HG02623 (cell line): ENCODE data around the gene GRM8.

ENCODE experiments used
- ATAC-seq: cut with Tn5 transposase; IDR thresholded peaks from one replicate; pipeline ENCODE4 v1.9.1; 2021; ENCODE audit warnings: moderate library complexity; ENCODE audit not compliant: unreplicated experiment

The GRM8 gene

DNA sequence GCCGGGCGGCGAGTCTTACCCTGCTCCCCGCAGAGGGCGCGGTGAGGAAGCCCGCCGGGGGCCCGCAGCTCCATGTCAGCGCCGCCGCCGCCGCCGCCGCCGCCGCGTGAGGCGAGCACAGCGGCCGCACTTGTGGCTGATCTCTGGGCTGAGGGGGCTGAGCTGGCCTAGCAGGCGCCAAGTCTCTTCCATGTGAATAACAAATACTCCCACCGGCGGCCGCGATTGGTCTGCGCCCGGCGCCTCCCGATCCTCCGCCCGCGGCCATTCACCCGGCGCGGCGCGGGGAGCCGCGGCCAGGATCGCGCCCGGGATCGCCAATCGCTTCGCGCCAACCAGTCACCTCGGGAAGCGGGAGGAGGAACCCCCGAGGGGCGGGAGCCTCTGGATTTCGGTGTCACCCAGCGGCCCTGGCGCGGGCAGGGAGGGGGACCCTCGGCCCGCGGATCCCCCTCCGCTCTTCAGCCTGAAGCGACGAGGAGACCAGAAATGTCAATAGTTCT lies at the start of gene GRM8:
Gene GRM8 (minus strand): TSS at position 164 of the 503 bp plus-strand sequence.
- ATAC-seq, result peak; percentile 13

DNA sequence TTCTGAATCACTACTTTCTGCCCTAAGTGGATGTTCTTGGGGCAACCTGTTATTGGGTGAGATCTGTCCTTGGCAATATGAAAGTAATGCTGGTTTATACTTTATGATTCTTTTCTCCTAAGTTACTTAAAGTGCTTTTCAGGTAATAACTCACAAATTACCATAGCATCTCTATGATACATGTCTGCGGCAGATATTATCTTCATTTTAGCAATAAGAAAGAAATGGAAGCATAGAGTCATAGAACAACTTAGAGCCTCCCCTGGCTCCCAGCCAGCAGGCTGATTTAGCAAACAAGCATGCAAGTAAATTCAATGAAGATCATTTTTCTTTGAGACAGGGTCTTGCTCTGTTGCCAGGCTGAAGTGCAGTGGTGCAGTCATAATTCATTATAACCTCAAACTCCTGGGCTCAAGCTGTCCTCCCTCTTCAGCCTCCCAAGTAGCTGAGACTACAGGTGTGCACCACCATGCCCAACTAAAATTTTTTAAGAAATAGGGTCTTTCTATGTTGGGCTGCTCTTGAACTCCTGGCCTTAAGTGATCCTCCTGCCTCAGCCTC lies 38.1 kb upstream of the GRM8 start:
- no peak for ATAC-seq

DNA sequence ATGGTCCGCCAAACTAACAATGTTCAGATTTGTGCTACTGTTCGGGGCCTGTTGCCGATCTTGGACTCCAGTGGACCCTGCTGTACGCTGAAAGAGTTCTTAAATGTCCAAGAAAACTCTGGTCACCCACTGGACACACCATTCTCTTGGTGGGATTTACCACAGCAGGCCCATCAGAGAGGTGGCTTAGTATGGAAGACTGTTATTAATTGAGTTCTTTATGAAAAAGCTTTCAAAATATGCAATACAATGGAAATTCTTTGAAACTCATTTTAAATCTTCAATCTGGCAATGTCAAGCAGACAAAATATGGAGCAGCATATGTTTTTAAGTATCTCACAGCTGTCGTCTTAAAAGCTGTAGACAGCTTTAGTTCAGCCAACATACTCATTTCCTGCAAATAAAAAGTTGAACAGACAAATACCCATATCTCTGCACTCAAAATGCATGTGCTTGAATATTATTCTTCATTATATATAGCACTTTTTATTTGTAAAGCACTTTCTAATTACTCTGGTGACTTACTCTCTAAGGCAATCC lies 37.4 kb upstream of the GRM8 start:
- no peak for ATAC-seq

DNA sequence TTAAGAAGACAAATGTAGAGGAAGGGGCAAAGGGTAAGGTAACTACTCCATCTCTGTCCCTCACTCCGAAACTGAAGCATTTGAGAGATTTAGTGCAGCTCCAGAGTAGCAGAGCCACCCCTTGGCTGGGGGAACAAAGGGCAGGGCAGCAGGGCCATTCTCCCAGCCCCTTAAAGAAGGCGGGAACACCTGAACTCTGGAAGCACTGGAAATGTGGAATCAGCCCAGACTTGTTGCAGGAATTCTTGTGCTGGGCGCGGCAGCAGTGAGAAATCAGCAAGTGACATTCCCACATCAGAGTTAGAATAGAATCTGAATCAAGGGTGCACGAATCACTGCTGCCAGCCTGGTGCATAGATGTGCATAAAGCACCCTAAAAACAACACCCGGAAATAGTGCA lies 34.4 kb upstream of the GRM8 start:
- no peak for ATAC-seq

DNA sequence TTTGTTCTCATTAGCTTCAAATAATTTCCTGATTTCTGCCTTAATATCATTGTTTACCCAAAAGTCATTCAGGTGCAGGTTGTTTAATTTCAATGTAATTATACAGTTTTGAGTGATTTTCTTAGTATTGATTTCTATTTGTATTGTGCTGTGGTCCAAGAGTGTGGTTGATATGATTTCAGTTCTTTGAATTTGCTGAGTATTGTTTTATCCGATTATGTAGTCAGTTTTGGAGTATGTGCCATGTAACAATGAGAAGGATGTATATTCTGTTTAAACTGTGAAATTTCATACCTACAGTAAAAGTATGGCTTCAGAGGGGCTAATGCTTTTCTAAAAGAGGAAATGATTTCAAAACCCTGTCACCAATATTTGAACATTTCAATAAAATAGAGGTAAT lies 17.4 kb upstream of the GRM8 start:
- no peak for ATAC-seq

DNA sequence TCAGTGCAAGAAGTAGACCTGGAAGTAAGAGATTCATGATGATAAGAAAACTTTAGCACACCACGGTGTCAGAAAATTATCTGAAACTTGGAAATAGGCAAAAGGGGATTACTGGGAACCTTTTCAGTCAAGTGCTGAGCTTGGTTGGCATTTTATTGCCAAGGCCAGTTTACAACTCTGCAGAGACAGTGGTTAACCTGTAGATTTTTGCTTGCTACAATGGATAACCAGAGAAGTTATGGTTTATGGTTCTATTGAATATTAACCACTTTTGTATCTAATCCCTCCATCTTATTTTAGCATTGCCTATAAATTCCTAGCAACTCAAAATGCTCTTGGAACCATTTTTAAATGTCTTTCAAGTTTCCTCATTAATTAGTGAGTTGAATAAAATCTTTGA lies 13.3 kb upstream of the GRM8 start:
- ATAC-seq, result no peak

DNA sequence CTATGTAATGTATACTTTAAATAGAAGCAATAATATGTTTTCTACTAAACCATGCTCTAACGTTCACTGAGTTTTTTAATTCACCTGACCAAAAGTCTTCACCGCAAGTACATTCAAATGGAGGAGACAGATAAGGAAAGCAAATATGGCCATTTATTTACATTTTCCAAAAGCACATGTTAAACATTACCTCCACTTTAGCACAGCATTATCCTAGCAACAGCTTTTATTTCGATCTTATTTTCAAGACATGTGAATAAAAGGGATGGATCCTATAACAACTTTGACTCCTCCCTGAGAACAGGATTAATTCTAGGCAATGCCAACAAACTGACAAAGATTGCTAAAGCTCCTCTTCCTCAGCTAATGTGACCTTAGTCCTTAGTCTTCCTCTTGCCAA lies 11.5 kb upstream of the GRM8 start:
- ATAC-seq, result no peak

DNA sequence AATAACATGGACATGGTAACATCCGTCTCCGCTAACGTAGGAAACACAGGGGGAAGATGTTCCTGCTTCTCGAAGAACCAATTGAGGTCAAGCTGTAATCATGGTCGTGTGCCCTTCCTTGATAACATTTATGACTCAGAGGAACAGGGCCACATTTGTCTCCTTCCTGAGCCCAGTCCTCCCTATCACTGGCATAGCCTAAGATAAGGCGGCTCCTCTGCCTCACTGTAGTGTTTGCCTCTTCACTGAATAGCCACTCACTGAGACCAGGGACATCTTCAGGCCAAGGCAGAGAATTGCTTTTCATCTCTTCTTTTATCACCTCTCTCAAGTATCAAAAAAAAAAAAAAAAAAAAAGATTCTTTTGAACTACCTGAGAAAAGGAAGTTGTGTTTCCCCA lies 5.4 kb upstream of the GRM8 start:
- no peak for ATAC-seq

DNA sequence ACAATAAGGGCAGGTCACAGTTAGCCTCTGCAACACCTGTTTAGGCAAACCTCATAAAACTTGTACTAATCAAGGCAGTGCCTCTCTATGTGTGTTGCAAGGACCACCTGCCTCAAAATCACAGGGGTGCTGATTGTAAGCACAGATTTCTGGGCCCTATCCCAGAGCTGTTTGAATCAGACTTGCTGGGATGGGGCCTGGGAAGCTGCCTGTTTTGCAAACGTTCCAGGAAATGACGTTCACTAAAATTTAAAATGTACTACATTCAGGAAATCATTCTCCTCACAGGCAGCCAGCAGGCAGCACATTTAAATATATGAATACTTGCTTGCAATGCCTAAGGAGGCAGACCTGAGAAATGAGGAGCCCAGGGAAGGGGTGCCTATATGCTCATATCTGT lies 4.3 kb upstream of the GRM8 start:
- no peak for ATAC-seq

DNA sequence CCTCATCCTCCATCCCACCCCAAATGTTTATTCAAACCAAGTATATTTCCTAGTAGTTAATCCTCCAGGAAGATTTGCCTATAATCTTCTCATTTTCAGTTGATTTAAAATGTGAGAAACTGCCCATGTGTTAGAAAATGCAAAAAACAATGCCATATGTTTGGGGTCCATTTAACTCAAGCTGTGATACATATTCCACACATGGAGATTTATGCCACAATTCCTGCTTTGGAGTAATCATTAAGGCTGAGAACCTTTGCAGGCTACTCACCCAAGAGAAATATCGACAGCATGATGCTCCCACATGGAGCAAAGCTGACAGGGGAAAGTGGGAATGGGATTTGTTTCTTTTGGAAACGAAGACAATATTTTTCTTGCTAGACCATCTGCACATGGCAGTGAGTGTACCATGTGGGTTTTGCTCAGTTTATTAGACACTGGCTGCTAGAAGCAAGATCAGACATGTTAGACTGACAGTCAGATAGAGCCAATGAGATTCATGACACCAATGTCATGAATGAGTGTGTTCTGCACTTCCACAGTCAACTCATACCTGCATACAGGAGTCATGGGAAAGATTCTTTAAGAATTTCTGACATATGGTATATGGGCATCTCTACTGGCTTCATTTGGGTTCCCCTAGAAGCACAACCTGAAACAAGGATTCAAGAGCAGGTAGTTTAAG lies 3.4 kb upstream of the GRM8 start:
- ATAC-seq, result no peak

DNA sequence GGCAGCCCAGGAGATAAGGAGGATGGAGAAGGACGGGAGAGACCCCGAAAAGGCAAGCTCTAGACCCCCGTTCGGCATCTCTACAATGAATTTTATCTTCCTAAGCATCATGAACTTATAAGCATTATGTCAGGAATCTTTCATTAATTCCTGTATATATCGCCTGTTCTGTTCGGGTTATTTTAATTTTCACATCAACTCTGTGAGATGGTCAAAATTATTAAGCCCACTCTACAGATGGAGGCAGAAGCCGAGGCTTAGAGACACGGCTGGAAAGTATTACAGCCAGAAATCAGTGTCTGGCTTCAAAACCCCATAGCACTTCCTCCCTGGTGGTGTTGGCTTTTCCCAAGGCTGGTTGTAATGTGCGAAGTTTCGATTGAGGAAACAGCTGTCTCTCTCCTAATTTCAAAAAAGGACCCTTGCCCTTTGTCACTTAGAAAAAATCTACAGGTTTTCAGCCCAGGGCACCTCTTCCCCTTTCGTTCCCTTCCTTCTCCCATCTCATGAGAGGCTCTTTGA lies 1.5 kb upstream of the GRM8 start:
- ATAC-seq, result no peak

DNA sequence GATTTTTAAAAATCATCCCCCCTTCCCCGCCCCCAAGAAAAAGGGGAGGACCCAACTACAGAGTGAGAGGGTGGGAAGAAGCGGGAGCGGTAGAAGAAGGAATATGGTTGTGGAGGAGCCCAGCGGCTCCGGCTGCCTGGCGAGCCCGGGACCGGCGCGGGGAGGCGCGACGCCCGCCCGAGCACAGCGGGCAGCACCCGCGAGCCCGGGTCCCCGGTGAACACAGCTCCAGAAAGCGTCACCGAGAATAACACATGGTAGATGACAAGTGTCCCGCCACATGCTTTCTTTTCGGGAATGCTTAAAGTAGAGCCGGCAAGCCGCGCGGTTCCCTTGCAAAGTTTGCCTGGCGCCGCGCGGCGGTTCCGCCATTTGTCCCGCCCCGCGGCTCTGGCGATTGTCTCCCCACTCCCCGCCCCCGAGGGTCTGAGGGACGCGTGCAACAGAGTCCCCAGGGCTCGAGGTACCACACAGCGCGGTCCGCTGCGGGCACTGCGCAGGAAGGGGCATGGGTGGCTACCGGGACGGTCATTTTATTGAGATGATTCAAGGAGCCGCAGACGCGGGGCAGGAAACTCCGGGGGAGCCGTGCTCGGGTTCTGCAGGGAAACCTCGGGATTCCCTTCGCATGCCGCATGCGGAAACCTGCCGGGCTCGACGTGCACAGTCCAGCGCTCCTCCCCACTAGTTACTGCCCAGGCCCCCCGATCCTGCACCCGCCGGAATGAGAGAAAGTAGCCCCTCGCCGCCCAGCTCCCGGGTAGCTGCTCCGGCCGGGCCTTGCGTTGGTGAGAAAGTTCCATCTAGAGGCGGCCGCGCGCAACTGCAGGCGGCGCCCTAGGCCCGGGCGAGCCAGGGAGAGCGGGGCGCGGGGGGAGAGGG lies 781 bp upstream of the GRM8 start:
- ATAC-seq, result peak; percentile 73

DNA sequence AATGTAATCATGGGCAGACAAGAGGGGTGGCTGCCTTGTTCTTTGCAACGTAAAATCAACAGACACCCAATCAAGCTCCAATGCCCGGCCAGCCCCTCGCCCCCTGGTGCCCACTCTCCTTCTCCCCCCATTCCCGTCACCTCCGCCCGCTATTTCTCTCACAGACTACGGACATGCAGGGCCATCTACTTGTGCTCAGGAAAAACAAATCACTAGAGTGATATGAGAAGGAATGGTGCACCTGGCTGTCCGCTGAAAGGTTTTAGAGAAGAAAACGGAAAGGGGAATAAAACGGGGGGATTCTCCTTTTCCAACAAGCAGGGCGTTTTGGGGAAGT lies 396 bp downstream of the GRM8 start:
- ATAC-seq, result no peak

DNA sequence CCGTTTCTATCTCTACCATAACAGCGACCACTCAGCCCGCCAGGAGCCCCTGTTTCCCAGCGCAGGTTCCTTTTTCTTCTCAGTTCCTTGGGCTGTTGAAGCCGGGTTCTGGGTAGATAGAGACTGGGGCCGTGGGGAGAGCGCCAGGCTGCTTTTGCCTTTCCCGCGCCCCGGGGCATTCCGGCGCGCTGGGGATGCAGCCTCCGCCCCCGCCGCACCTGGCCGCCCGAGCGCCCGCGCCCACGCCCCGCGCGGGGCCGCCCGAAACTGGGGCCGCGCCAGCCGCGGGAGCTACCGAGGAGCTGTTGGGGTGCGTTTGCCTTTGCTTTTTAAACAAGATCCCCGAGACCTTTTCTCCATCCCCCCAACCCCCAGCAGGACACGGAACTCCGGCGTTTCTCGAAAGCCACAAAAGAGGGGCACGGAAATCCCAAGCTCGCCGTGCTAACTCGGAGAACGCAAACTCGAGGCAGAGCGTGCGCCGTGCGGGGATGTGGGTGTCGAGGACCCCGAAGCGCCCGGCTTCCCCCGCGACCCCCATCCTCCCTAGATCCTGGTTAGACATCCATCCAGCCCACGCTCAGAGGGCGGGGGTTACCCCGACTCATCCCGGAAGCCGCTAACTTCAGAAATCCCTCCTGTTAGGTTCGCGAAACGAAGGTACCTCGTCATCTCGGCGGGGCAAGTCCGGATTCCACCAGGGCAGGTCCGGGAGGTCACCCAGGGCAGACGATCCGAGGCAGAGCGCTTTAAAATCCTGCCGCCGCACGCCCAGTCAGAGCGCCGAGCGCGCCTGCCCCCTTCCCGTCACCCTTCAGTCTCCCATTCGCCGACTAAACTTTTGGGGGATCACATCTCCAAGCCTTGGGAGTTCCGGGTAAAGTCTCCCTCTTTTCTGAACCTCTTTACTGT lies 1.0 kb downstream of the GRM8 start:
- ATAC-seq, result peak; percentile 27

DNA sequence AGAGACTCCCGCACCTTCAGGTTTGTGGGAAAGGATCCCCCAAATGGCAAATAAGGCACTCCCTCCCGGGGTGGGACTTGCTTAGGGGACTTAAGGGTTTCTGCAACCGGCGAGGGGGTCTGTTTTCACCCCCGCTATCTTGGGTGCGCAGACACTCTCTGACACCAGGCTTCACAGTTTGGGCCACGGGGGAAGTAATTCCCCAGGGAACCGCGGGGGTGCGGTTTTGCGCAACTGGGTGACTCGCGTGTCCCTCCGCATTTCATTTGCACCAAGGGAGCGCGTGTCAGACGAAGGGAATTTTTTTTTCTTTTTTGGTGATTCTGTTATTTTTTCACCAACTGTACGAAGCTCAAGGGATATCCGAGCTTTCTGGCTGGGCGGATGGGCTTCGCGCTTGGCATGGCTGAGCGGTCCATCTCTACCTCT lies 1.7 kb downstream of the GRM8 start:
- ATAC-seq, result no peak

DNA sequence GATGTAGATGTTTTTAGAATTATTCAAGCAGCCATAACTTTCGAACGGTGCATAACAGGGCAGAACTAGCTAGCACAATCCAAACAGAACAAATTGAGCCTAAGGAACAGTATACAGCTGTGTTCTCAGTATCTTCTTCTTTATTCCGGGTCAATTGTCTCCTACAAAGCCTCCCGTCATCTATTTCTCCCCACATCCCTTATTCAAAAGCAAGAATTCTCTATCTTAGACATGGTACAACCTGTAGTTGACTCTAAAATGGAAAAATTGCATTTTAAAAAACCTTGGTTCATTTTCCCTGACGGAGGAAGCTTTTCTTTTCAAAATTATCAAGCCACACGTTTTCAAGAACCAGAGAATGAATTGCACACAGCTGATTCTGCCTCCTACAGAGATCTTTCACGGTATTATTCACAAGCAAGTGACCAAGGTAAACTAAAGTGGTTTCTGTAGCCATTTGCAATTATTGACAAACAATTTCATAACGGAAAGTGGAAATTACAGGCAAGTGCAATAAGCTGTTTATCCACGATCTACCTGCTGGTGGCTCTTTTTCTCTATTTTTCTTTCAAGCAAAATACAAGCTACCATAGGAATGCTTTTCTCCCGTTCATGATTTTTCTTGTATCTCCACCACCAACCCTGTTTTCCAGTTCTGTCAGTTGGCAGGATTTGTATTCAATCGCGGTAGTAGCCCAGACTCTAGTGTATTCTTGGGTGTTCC lies 2.3 kb downstream of the GRM8 start:
- ATAC-seq, result no peak

DNA sequence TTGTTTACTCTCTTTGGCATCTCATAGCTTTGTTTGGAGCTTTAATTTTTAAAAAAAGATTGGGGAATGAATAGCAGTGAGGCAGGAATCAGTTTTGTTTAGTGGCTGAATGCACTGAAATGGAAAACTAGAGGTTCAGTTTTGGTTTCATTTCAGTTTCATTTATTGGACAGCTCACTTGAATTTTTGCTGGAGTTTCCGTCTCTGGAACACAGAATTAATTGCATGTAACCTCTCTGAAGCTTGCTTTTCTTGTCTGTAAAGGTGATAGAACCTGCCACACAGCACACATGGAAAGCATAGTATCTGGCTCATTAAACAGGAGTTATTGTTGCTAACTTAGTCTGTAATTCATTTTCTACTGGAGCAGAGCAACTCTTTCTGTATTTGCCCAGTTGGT lies 7.1 kb downstream of the GRM8 start:
- peak; percentile 50 for ATAC-seq

DNA sequence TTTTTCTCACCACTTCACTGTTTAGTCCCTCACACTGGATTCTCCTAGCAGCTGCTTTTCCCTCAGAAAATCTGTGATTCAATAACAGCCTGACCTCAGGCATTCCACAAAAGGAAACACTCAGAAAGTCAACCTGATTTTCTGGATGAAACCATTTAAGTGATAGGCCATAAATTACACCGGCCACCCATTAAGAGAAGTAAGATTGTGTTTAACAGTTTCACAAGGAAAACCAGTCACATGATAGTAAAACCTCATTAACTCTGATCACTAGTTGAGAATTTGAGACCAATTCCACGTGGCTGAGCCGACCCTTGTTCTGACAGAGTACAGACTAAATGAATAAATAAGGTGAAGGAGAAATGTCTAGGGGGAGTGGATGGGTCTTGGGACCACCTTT lies 7.7 kb downstream of the GRM8 start:
- ATAC-seq, result no peak

DNA sequence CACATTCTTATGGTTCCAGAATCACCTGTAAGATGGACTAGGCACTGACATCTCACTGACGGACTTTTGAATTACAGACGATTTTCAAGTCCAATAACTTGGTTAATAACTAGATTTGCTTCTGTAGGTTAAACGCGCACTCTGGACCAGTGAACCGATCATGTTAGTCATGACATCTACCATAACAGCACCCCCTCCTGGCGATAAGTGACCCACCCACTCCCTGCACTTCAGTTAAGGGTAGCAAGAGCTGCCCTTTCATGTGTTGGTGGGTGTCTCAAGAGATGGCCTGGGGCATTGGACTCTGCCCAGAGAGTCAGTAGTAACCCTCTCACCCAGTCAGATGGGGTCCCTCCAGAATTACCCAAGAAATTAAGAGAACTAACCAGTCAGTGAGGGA lies 12.9 kb downstream of the GRM8 start:
- no peak for ATAC-seq

DNA sequence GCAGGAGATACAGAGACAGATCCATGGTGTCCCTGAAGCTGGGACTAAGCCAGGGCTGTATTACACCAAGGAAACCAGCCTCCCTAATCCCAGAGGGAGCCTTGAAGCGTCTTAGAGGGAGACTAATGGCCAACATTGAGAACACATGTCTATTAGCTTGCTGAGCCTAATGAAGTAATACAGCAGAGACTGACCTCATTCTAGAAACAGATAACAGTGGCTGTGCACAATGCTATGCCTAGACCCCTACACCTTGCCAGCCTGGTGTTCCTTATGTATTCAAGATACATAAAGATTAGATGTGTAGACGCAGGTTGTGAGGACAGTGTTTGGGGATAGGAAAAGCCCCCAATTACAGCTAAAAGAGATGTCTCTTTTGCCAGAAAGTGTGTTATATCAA lies 19.1 kb downstream of the GRM8 start:
- ATAC-seq, result no peak
